IPS DF 4.7 (cell line): ENCODE measurements around the gene SLC12A7.
"Not testable (repeated sequence)": the region's sequence is repeated elsewhere in the genome, so short reads cannot be mapped to it uniquely, and the experiment has no call there.

ENCODE experiments used
- DNase-seq: peaks from one replicate; pipeline ENCODE4 v3.0.0-alpha.2; 2013; ENCODE audit warnings: low spot score; ENCODE audit errors: extremely low read depth

The SLC12A7 gene

GRCh38 chr5:1037123-1037670 is 74.7 kb downstream of the SLC12A7 start:
- no peak for DNase-seq

- DNase-seq = no peak
These were observed 75.2 kb downstream of the SLC12A7 start for GRCh38 chr5:1036504-1037122.

- no peak for DNase-seq
These were observed 76.2 kb downstream of the SLC12A7 start for GRCh38 chr5:1035421-1036405.

GRCh38 chr5:1034986-1035385 is 76.9 kb downstream of the SLC12A7 start:
- no peak for DNase-seq

- no peak for DNase-seq
These were observed 77.4 kb downstream of the SLC12A7 start for GRCh38 chr5:1034421-1034905.

GRCh38 chr5:1033606-1034420 is 78.0 kb downstream of the SLC12A7 start:
- no peak for DNase-seq

- no peak for DNase-seq
These were observed 78.7 kb downstream of the SLC12A7 start for GRCh38 chr5:1033178-1033577.

- DNase-seq = no peak
These were observed 79.3 kb downstream of the SLC12A7 start for GRCh38 chr5:1032551-1033027.

- no peak for DNase-seq
These were observed 79.9 kb downstream of the SLC12A7 start for GRCh38 chr5:1032011-1032410.

GRCh38 chr5:1031306-1031959 is 80.4 kb downstream of the SLC12A7 start:
- DNase-seq = no peak

- no peak for DNase-seq
These were observed 81.0 kb downstream of the SLC12A7 start for GRCh38 chr5:1030801-1031271.

GRCh38 chr5:1029945-1030625 is 81.8 kb downstream of the SLC12A7 start:
- DNase-seq = no peak

GRCh38 chr5:1029282-1029944 is 82.5 kb downstream of the SLC12A7 start:
- DNase-seq = no peak

GRCh38 chr5:1028481-1029281 is 83.2 kb downstream of the SLC12A7 start:
- DNase-seq = no peak

- DNase-seq = no peak
These were observed 84.0 kb downstream of the SLC12A7 start for GRCh38 chr5:1027631-1028441.

- no peak for DNase-seq
These were observed 84.9 kb downstream of the SLC12A7 start for GRCh38 chr5:1026700-1027621.

- DNase-seq = not testable (repeated sequence)
These were observed 89.9 kb downstream of the SLC12A7 start for GRCh38 chr5:1021969-1022336.
